ENCODE data around the gene PRR15L.

DNA sequence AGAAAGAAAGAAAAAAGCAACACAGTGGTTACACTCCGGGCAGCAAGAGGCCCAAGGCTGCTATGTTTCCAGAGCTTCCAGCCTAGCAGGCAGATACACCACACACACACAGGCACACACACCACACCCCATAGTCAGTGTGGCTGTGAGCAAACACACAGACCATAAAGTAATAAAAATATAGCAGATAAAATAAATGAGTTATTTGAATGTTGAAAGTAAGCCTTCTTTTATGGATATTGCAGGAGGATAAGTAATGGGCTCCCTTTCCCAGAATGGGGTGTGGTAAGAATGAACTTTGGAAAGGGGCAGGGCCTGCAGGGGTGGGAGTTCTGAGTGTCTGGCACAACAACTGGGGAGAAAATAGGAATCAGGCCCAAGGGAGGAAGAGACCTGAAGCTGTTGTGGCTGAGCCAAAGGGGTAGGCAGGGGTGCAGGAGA, 8.4 kb upstream of the PRR15L start:
- TF ChIP-seq, protein P1, sequence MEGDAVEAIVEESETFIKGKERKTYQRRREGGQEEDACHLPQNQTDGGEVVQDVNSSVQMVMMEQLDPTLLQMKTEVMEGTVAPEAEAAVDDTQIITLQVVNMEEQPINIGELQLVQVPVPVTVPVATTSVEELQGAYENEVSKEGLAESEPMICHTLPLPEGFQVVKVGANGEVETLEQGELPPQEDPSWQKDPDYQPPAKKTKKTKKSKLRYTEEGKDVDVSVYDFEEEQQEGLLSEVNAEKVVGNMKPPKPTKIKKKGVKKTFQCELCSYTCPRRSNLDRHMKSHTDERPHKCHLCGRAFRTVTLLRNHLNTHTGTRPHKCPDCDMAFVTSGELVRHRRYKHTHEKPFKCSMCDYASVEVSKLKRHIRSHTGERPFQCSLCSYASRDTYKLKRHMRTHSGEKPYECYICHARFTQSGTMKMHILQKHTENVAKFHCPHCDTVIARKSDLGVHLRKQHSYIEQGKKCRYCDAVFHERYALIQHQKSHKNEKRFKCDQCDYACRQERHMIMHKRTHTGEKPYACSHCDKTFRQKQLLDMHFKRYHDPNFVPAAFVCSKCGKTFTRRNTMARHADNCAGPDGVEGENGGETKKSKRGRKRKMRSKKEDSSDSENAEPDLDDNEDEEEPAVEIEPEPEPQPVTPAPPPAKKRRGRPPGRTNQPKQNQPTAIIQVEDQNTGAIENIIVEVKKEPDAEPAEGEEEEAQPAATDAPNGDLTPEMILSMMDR (conservative IDR thresholded peaks at IDR 0.05 in 1 of 2, IDR thresholded peaks at IDR 0.05 in 1 of 2; ENCODE audit: low read depth in 1 of 2, low read length in 2 of 2), result no peak
- no peak for TF ChIP-seq EZH2 (IDR thresholded peaks at IDR 0.05; ENCODE audit: low read length, missing control alignments)
